ENCODE data around the gene COMMD1. TPM values are rescaled to one million over a fixed set of nuclear protein-coding genes. Genes with fewer than 3 reads are reported as not detected.

Gene COMMD1
- total RNA-seq, 1 experiment from 2014 or later = 41.4 TPM

GRCh38 chr2:62089658-62090057 is 184.2 kb downstream of the COMMD1 start:
- POLR2A ChIA-PET (ENCODE audit: low non-redundant PET) = no interaction called here
- no peaks in the 10 kb centered on the region for H3K9me3 ChIP-seq (ENCODE audit: low read depth, low read length, poor library complexity, severe bottlenecking)

GRCh38 chr2:62091471-62091870 is 186.0 kb downstream of the COMMD1 start:
- ChIA-PET CTCF (no interaction called here), POLR2A (ENCODE audit: low non-redundant PET) (no interaction called here)
- Histone ChIP-seq H3K36me3 (ENCODE audit: insufficient read depth, low read length, poor library complexity, severe bottlenecking) (no peaks in the 10 kb centered on the region), H3K27ac (ENCODE audit: low read depth, low read length, poor library complexity, severe bottlenecking) (no peak overlapping the region), H3K4me3 (ENCODE audit: low read depth, low read length, poor library complexity, severe bottlenecking) (no peak overlapping the region), H3K27me3 (replicated peaks; ENCODE audit: insufficient read depth, low read depth, low read length, poor library complexity) (no peaks in the 10 kb centered on the region), H3K4me1 (ENCODE audit: insufficient read depth, low read length, poor library complexity, severe bottlenecking) (no peaks in the 10 kb centered on the region), H3K9me3 (ENCODE audit: low read depth, low read length, poor library complexity, severe bottlenecking) (no peaks in the 10 kb centered on the region)
- TF ChIP-seq EZH2 (IDR thresholded peaks at IDR 0.05; ENCODE audit: borderline replicate concordance, low read depth, low read length, poor library complexity, severe bottlenecking) (no peak), CTCF (conservative IDR thresholded peaks at IDR 0.05; ENCODE audit: low read depth, low read length) (no peak)
- no peak for DNase-seq (ENCODE audit: low spot score)
- intact Hi-C loops (cut with micrococcal nuclease; ENCODE audit: unreplicated experiment) = no loop called here
- no TSS peak for BruUV-seq (replicated peaks)

More at GRCh38 chr2:62089658-62090057, 184.2 kb downstream of the COMMD1 start:
- DNase-seq (ENCODE audit: low spot score) = no peak
- no TSS peak for BruUV-seq (replicated peaks)
- no peaks in the 10 kb centered on the region for H3K36me3 ChIP-seq (ENCODE audit: insufficient read depth, low read length, poor library complexity, severe bottlenecking)
- no peak overlapping the region for H3K4me3 ChIP-seq (ENCODE audit: low read depth, low read length, poor library complexity, severe bottlenecking)
- CTCF ChIA-PET = no interaction called here
- no peak overlapping the region for H3K27ac ChIP-seq (ENCODE audit: low read depth, low read length, poor library complexity, severe bottlenecking)
- no peaks in the 10 kb centered on the region for H3K4me1 ChIP-seq (ENCODE audit: insufficient read depth, low read length, poor library complexity, severe bottlenecking)
- no peak for TF ChIP-seq CTCF (conservative IDR thresholded peaks at IDR 0.05; ENCODE audit: low read depth, low read length)
- TF ChIP-seq EZH2 (IDR thresholded peaks at IDR 0.05; ENCODE audit: borderline replicate concordance, low read depth, low read length, poor library complexity, severe bottlenecking) = no peak
- H3K27me3 ChIP-seq (replicated peaks; ENCODE audit: insufficient read depth, low read depth, low read length, poor library complexity) = no peaks in the 10 kb centered on the region
- intact Hi-C loops (cut with micrococcal nuclease; ENCODE audit: unreplicated experiment) = no loop called here

- no peaks in the 10 kb centered on the region for H3K27me3 ChIP-seq (replicated peaks; ENCODE audit: insufficient read depth, low read depth, low read length, poor library complexity)
- H3K4me1 ChIP-seq (ENCODE audit: insufficient read depth, low read length, poor library complexity, severe bottlenecking) = no peaks in the 10 kb centered on the region
- no peak overlapping the region for H3K4me3 ChIP-seq (ENCODE audit: low read depth, low read length, poor library complexity, severe bottlenecking)
- no TSS peak for BruUV-seq (replicated peaks)
- POLR2A ChIA-PET (ENCODE audit: low non-redundant PET) = no interaction called here
- H3K36me3 ChIP-seq (ENCODE audit: insufficient read depth, low read length, poor library complexity, severe bottlenecking) = no peaks in the 10 kb centered on the region
- intact Hi-C loops (cut with micrococcal nuclease; ENCODE audit: unreplicated experiment) = no loop called here
- no peak overlapping the region for H3K27ac ChIP-seq (ENCODE audit: low read depth, low read length, poor library complexity, severe bottlenecking)
- TF ChIP-seq CTCF (conservative IDR thresholded peaks at IDR 0.05; ENCODE audit: low read depth, low read length) (no peak), EZH2 (IDR thresholded peaks at IDR 0.05; ENCODE audit: borderline replicate concordance, low read depth, low read length, poor library complexity, severe bottlenecking) (no peak)
- no peak for DNase-seq (ENCODE audit: low spot score)
- H3K9me3 ChIP-seq (ENCODE audit: low read depth, low read length, poor library complexity, severe bottlenecking) = no peaks in the 10 kb centered on the region
- CTCF ChIA-PET = no interaction called here
Measured at GRCh38 chr2:62099050-62099449, 193.6 kb downstream of the COMMD1 start.

Data from A673 (cell line).